ELF-1 (cell line): ENCODE measurements around the gene WFDC2.

Experiments
- DNase-seq: peaks from one replicate; pipeline ENCODE4 v3.0.0-alpha.2; 2016; ENCODE audit warnings: low read depth, low spot score

Gene WFDC2, protein sequence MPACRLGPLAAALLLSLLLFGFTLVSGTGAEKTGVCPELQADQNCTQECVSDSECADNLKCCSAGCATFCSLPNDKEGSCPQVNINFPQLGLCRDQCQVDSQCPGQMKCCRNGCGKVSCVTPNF

DNA sequence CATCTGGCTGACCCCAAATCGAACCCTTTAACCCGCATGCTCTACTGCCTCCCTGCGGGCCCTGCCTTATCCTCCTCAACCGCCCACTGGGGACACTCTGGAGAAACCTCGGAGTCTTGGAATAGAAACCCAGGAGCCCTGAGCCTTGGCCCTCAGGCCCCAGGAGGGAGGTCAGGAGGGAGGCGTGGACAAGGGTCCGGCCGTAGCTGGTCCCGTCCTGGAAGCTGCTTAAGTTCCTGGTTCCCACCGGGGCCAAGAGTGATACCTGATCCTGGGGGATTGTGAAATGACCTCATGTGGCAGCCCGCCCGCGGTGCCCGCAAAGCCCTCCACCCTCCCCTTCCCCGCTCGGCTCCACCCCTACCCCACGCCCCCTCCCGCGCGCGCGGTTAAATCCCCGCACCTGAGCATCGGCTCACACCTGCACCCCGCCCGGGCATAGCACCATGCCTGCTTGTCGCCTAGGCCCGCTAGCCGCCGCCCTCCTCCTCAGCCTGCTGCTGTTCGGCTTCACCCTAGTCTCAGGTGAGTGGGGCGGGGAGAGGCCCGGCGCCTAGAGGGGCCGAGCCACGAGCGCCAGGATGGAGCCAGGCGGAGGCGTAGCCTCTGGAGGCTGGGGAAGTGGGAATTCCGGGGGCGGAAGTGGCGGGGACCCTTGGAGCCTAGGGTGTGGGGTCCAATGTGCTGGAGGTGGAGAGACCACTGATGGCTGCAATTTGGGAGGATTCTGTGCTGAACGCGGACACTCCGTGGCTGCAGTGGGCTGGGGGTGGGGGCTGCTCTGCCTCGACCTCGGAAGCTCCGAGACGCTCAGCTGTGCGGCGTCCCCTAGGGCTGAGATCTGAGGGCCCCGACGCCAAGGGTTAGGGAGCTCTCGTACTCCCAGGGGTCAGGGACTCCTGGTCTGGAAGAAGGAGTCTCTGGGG, at the start of gene WFDC2:
WFDC2 (plus strand) TSS at position 418 of the 926 bp plus-strand sequence; CDS start at position 447, 29 bp downstream.
- DNase-seq: peak; percentile 47

DNA sequence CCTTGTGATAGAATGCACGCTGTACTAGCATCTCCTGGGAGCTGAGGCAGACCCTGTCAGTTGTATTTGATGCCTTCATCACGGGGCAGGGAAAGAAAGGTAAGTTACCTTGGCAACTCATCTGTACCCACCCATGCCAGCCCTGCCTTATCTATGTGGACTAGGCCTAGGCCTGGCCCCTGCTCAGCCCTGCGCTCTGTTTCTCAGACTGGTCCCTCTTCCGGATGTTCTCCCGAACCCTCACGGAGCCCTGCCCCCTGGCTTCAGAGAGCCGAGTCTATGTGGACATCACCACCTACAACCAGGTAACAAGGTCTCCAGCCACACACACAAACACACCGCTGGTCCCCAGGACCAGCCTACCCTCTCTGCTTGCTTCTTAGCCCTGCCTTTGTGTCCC, 49.4 kb upstream of the WFDC2 start:
- no peak for DNase-seq

DNA sequence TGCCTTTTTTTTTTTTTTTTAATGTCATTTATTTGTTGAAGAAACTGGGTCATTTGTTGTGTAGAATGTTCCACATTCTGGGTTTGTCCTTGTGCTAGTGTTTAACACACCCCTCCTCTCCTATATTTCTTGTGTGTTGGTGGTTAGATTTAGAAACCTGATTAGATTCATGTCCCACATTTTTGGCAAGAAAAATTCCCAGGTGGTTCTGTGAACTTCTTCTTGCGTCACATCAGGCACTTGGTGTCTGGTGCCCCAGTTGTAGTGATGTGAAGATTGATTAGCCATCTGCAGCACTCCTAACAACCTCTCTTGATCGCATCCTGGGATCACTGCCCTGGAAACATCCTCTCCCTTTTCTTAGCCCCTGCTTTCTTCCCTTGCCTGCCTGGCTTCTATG, 45.9 kb upstream of the WFDC2 start:
- no peak for DNase-seq

DNA sequence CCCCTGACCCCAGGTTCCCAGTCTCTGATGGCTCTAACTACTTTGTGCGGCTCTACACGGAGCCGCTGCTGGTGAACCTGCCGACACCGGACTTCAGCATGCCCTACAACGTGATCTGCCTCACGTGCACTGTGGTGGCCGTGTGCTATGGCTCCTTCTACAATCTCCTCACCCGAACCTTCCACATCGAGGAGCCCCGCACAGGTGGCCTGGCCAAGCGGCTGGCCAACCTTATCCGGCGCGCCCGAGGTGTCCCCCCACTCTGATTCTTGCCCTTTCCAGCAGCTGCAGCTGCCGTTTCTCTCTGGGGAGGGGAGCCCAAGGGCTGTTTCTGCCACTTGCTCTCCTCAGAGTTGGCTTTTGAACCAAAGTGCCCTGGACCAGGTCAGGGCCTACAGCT, 44.0 kb upstream of the WFDC2 start:
- DNase-seq: no peak

DNA sequence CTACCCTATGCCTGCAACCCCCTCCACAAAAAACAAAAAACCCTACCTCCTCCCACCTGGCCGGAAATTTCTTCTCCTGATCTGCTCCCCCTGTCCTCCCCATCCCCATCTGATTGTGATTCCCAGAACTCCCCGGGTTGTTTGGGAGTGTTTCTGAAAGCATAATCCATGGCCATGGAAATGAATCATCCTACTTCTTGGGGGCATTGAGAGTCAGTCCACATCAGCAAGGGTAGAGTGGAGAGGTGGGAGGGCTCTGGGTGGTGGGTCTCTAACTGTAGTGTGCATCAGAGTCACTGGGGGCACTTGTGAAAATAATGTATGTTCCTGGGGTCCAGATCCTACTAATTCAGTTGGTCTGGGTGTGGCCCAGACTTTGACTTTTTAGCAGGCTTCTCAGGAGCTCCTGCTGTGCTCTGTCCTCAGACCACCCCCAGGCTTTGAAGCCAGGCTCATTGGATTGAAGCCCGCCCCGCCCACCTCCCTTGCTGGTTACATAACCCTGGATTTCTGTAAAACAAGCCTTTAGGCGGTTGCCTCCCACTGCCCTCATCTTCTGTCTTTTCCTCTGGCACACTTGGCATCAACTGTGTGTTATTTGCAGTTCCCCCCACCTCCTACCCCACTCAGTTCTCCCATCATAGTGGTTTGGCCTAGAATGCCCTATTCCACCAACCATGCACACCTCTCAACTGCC, 43.1 kb upstream of the WFDC2 start:
- DNase-seq: peak; percentile 67

DNA sequence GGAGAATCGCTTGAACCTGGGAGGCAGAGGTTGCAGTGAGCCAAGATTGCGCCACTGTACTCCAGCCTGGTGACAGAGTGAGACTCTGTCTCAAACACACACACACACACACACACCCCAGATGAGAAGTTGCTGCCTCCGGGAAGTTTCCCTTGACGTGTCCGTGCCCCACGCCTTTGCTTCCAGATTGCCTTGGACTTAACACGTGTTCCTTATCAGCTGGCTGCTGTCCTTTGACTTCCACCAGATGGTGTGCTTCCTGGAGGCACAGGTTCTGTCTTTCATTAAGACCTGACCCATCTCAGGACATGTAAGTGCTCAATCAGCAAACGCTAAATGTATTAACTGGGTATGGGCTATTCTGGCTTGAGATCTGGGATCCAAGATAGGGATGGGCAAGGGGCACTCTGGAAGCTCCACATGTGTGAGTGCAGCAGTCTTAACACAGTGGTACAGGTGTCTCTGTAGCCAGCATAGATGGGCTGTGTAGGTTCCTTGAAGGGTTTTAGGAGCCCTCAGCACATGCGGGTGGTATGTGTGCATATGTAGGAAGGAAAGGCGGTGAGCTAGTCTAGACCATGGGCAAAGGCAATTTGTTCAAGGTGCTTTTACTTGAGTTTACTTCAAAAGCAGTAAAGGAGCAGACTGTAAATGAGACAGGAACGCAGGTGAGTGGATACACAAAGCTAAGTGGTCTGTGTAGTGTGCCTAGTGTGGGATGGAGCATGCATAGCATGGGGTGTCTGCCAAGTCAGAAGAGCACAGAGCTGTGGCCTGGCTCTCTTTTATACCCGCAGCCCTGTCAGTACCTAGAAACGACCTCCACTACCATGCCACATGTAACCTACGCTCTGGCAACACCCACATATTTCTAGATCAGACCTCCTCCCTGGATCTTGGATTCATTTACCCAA, 42.1 kb upstream of the WFDC2 start:
- DNase-seq: no peak

DNA sequence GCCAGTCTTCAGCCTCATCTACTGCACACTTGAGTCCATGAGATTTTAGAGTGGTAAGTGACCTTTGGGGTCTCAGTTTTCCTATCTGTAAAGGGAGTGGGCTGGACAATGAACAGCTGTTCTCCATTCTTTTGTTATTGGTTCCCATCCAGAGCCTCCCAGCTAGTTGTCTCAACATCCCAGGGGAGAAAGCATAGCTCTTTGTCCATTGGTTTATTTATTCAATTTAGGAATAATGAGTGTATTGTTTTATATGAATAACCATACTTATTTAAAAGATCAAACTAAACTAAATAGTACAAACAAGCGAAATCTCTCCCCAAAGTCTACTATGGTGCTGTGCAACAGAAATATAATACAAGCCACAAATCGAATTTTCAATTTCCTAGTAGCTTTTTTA, 39.9 kb upstream of the WFDC2 start:
- DNase-seq: no peak

DNA sequence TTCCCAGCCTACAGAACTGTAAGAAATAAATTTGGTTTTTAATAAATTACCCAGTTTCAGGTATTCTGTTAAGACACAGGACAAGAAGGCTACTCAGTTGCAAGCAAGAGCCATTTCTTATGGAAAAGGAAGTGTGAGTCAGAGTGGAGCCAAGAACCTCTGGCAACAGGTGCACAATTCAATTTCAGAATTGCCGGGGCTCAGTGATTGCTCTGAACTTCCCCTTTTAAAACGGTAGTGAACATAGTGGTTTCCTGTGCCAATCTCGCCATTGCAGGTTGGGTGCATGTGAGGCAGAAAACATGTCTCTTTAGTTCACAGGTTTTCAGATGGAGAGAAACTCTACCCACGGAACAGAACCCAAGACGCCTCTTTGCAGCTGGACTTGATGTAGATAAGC, 37.3 kb upstream of the WFDC2 start:
- DNase-seq: no peak

DNA sequence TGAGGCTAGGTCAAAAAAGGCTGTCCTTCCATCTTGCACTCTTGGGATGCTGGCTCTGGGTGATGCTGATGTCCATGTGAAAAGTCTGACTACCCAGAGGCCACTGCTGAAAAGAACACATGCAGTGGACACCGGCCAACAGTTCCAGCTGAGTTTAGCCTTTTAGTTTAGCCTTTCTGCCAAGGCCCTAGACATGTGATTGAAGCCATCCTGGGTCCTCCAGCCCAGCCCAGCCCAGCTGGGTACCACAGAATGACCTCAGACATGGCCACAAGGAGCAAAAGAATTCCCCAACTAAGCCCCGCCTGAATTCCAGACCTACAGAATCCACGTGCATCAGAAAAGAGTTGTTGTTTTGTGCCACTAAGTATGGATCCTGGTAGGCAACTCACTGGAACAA, 36.2 kb upstream of the WFDC2 start:
- peak; percentile 42 for DNase-seq

DNA sequence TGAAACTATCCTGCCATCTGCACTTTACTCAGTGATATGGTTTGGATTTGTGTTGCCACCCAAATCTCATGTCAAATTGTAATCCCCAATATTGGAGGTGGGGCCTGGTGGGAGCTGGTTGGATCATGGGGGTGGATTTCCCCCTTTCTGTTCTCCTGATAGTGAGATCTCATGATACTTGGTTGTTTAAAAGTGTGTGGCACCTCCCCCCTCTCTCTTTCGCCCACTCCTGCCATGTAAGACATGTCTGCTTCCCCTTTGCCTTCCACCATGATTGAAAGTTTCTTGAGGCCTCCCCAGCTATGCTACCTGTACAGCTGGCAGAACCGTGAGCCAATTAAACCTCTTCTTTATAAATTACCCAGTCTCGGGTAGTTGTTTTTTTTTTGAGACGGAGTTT, 35.6 kb upstream of the WFDC2 start:
- no peak for DNase-seq

DNA sequence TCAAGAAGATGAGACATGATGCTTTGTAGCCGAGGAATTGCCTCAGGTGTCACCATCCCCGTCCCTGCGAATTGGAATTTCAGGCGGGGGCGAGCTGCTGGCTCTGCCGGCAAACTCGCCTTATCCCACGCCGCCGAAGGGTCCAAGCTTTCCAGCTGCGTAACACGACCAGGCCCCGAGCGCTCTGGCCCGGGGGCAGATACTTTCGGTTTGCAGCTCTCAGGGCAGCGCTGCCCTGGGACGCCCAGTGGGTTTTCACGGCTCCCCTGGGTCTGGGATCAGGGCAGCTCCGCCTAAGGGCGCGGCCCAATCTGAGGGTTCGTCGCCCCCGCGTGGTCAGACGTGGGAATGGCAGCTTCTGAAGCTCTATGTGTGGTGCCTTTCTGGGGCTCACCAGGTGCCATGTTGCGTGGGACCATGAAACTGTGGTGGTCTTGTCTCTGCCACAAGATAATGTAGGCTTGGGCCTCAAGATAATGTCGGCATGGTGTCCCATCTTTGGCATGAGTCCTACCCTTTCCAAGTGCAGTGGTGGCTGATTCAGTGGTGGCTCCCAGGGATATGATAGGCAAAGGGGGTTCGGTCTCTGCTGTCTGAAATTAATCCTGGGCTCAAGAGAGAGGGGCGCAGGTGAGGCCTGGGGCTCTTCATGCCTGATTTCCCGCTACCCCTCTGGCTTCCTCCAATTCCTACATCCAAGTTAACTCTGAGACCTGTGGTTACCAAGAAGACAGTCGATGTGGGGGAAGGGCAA, 32.6 kb upstream of the WFDC2 start:
- peak; percentile 90 for DNase-seq

DNA sequence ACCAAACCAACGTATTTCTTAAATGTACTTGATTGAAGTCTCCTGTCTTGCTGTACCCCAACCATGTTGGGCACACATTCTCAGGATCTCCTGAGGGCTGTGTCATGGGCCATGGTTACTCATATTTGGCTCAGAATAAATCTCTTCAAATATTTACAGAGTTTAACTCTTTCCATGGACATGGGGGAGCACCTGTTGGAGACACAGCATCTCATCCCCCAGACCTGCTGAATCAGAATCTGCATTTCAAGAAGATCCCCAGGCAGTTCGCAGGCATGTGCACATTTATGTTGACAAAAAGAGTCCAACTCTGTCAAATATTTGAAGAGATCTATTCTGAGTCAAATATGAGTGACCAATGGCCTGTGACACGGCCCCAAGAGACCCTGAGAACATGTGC, 29.1 kb upstream of the WFDC2 start:
- no peak for DNase-seq

DNA sequence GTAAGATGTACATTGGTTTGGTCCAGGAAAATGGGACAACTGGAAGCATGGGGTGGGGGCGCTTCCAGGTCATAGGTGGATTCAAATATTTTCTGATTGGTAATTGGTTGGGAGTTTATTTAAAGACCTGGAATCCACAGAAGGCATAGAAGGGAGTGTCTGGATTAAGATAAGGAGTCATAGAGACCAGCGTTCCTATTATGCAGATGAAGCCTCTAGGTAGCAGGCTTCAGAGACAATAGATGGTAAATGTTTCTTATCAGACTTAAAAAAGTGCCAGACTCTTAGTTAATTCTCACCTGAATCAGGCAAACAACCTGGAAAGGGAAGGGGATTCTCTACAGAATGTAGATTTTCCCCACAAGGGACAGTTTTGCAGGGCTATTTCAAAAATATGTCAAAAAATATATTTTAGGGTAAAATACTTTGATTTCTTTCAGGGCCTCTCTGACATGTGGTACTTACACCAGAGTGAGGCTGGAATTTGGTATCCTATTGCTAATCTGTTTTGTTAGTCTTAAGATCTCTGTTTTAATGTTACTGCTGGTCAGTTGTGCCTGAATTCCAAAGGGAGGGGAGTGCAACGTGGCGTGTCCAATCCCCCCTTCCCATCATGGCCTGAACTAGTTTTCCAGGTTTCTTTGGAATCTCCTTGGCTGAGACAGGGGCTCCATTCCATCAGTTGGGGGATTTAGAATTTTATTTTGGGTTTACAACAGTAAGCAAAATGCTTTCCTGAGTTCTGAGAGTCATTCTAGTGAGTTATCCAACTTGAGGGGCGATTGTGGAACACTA, 28.5 kb upstream of the WFDC2 start:
- peak; percentile 67 for DNase-seq

DNA sequence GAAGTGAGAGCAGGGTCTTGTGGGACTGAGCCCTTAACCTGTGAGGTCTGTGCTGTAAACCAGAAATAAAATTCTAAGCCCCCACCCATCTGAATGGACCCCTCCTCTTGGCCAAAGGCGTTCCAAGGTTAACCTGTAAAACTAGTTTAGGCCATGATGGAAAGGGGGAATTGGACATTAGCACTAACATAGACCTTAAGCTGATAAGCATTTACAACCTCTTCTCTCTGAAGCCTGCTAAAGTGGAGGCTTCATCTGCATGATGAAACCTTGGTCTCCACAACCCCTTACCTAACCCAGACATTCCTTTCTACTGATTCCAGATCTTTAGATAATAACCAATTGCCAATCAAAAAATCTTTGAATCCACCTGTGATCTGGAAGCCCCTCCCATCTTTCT, 27.8 kb upstream of the WFDC2 start:
- DNase-seq: peak; percentile 76

DNA sequence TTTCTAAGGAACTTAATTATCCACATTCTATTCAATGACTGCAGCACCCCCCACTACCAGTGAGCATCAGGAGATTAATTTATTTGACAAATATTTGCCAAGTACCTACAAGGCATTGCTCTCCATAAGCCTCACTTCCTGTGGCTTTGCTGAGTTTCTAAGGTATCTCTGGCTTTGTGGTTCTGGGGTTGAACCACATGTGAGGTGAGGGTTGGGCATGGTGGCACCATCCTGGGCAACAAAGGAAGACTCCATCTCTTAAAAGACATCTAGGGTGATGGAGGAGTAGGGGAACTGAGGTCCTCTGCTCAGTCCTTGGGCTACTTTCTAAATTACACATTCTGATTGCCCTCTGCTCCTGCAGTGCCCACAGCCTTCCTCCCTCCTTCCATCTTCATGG, 25.5 kb upstream of the WFDC2 start:
- DNase-seq: no peak

DNA sequence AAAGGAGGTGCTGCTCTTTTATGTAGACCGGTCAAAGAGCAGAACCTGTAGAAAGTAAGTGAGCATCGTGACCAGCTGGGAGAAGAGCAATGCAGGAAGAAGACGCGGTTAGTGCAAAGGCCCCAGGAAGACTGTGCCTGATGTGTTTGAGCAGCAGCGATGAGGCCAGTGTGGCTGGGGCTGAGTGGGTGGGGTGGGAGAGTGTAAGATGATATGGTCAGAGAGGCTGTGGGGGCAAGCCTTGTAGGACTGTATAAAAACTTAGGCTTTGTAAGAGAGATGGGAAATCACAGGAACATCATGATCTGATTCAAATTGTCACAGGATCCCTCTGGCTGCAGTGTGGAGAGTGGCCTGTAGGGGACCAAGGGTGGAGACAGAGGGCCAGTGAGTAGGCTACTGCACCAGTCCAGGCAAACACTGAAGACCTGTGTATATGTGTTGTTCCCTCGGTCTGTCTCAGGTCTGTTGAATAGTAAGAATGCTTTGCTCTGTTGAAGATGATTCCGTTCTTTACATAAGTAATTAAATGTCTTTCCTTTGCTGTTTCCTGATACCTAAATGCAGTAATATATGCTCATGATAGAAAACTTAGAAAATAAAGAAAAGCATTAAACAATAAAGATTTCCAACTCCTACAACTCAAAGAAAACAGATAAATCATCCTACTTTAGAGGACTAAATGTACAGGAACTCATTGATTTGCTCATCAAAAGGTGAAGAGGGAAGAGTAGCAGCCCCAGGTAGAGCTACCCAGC, 23.6 kb upstream of the WFDC2 start:
- no peak for DNase-seq

DNA sequence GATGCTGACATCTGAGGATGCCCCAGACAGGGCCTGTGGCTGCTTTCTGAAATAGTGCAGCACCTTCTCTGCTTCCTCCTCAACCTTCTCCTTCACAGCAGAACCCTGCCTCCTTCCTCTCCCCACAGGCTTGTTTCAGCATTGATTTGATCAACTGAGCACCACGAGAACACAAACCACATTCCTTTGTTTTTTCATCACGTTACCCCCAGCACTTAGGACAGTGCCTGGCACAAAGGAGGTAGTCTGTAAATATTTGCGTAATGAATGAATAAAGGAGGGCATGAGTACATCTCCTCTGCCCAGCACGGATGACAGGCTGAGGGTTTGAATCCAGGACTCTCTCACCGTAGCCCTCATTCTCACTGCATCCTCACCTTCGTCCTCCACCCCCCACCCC, 21.3 kb upstream of the WFDC2 start:
- no peak for DNase-seq

DNA sequence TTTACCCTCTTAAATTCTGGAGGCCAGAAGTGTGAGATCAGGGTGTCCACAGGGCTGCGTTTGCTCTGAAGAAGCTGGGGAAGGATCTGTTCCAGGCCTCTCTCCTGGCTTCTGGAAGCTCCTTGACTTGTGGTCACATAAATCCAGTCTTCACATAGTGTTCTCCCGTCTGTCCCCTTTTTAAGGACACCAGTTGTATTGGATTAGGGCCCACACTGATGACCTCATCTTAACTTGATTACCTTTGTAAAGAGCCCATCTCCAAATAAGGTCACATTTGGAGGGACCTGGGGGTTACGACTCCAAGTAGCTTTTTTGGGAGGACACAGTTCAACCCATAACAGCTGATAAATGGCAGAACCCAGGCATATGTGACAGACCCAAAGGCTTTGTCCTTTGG, 20.0 kb upstream of the WFDC2 start:
- DNase-seq: no peak

DNA sequence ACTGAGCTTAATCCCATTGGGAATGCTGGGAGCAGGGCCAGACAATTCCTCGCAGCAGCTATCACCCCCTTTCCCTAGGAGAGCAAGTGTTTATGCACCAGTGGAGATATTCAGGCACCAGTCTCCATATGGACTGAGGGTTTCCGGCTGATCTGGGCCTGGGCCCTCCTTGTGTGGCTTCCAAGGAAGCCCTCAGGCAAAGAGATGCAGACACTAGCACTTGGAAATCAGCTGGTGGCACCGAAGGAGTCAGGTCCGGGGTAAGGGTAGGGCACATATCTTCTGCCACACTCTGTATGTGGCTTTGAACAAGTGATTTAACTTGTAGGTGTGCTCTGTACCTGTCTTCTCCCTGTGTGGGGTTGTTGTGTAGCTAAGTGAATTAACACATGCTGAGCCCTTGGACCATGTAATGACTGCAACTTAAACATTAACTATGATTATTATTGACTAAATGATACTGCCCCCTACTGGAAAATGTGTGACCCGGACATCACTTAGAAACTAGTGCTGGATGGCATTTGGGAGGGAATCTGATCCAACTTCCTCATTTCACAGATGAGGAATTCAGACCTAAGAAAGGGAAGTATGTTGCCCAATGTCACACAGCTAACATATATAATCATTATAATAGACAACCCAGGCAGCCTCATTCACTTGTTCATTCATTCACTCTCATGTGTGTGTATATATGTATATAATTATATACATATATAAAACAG, 19.3 kb upstream of the WFDC2 start:
- peak; percentile 55 for DNase-seq
